ENCODE measurements around the gene GH2. TPM values are rescaled to one million over a fixed set of nuclear protein-coding genes. Genes with fewer than 3 reads are reported as not detected.
"Not testable (repeated sequence)": the region's sequence is repeated elsewhere in the genome, so short reads cannot be mapped to it uniquely, and the experiment has no call there.

GH2 gene
- total RNA-seq, 2 experiments from 2014 or later = not detected

- H3K36me3 Mint-ChIP-seq (ENCODE audit: low read depth) = peaks cover 15% of the 10 kb centered on the region
- H3K4me3 Mint-ChIP-seq = peak overlapping the region; percentile 98
- intact Hi-C loops (cut with micrococcal nuclease) = no loop called here
- DNase-seq = no peak
- H3K9me3 Mint-ChIP-seq = peaks cover 10% of the 10 kb centered on the region
- H3K27me3 Mint-ChIP-seq = no peaks in the 10 kb centered on the region
- CTCF ChIA-PET = interaction anchor here (0.6 to 3.3 kb wide), 9 partner anchors 10 to 102 kb away, joined by 3 to 15 read pairs (median 3); no protein-coding TSS in a partner anchor
- H3K4me1 Mint-ChIP-seq (ENCODE audit: low read depth) = peaks cover 29% of the 10 kb centered on the region
- peak overlapping the region; percentile 95 for H3K27ac Mint-ChIP-seq
- no peak for ATAC-seq
- POLR2A ChIA-PET = interaction anchor here (0.7 to 7.8 kb wide), 10 partner anchors 9 to 494 kb away, joined by 3 to 188 read pairs (median 4); partner anchors contain the start of genes DDX42, FTSJ3 and PSMC5
- no peak for TF ChIP-seq CTCF (IDR thresholded peaks at IDR 0.05)
Measured at GRCh38 chr17:63843910-63844677, 37.6 kb downstream of the GH2 start.

GRCh38 chr17:63843387-63843888 is 38.3 kb downstream of the GH2 start:
- H3K9me3 Mint-ChIP-seq; ATAC-seq; intact Hi-C loops (cut with micrococcal nuclease); H3K27me3 Mint-ChIP-seq: not testable (repeated sequence)
- peaks cover 30% of the 10 kb centered on the region for H3K4me1 Mint-ChIP-seq (ENCODE audit: low read depth)
- POLR2A ChIA-PET = interaction anchor here (0.7 to 7.8 kb wide), 8 partner anchors 13 to 494 kb away, joined by 3 to 188 read pairs (median 4); partner anchors contain the start of genes DDX42, FTSJ3 and PSMC5
- CTCF ChIA-PET = interaction anchor here (0.6 to 3.3 kb wide), 11 partner anchors 9 to 103 kb away, joined by 3 to 15 read pairs (median 3); partner anchors contain the start of genes FTSJ3 and PSMC5
- peak overlapping the region; percentile 95 for H3K27ac Mint-ChIP-seq
- peak; percentile 49 for DNase-seq
- peaks cover 13% of the 10 kb centered on the region for H3K36me3 Mint-ChIP-seq (ENCODE audit: low read depth)
- peak overlapping the region; percentile 98 for H3K4me3 Mint-ChIP-seq

GRCh38 chr17:63842540-63843386 is 39.0 kb downstream of the GH2 start, which contains the start of gene SMARCD2:
SMARCD2 (minus strand) TSS chr17:63842685; CDS start chr17:63842674, 11 bp downstream.
- H3K36me3 Mint-ChIP-seq (ENCODE audit: low read depth) = peaks cover 7% of the 10 kb centered on the region
- H3K27me3 Mint-ChIP-seq = no peaks in the 10 kb centered on the region
- peak within 1 kb of the TSS; percentile 98 for H3K4me3 Mint-ChIP-seq
- peak within 1 kb of the TSS; percentile 95 for H3K27ac Mint-ChIP-seq
- H3K9me3 Mint-ChIP-seq = peaks cover 1% of the 10 kb centered on the region
- TF ChIP-seq CTCF (IDR thresholded peaks at IDR 0.05) = no peak
- peaks cover 23% of the 10 kb centered on the region for H3K4me1 Mint-ChIP-seq (ENCODE audit: low read depth)
- ATAC-seq = peak; percentile 92
- CTCF ChIA-PET = interaction anchor here (0.8 to 3.3 kb wide), 10 partner anchors 9 to 104 kb away, joined by 3 to 15 read pairs (median 3); partner anchors contain the start of genes FTSJ3 and PSMC5
- DNase-seq = peak; percentile 99
- POLR2A ChIA-PET = interaction anchor here (1.0 to 7.8 kb wide), 5 partner anchors 14 to 304 kb away, joined by 3 to 188 read pairs (median 4); partner anchors contain the start of genes DDX42, FTSJ3 and PSMC5
- intact Hi-C loops (cut with micrococcal nuclease) = no loop called here

GRCh38 chr17:63842173-63842539 is 39.6 kb downstream of the GH2 start:
- Mint-ChIP-seq H3K4me3 (peak overlapping the region; percentile 98), H3K27ac (peak overlapping the region; percentile 94), H3K27me3 (no peaks in the 10 kb centered on the region), H3K9me3 (no peaks in the 10 kb centered on the region), H3K36me3 (ENCODE audit: low read depth) (peaks cover 6% of the 10 kb centered on the region), H3K4me1 (ENCODE audit: low read depth) (peaks cover 22% of the 10 kb centered on the region)
- DNase-seq = peak; percentile 59
- intact Hi-C loops (cut with micrococcal nuclease) = no loop called here
- ChIA-PET CTCF (interaction anchor here (1.1 to 4.4 kb wide), 4 partner anchors 9 to 175 kb away, joined by 3 to 22 read pairs (median 4); partner anchors contain the start of gene FTSJ3), POLR2A (interaction anchor here (0.8 to 7.8 kb wide), 5 partner anchors 13 to 142 kb away, joined by 4 to 188 read pairs (median 12); partner anchors contain the start of genes CCDC47, DDX42, FTSJ3 and LIMD2)
- ATAC-seq = peak; percentile 18
- no peak for TF ChIP-seq CTCF (IDR thresholded peaks at IDR 0.05)

All from activated CD8-positive, alpha-beta T cell treated with anti-CD3 and anti-CD28 coated beads for 36 hours (primary cell).